Spleen (tissue), 7 donors: ENCODE measurements around the gene KIF1A.

Source experiments
- POLR2A ChIP-seq, 3 donors: fragments of 450-650 bp; IDR thresholded peaks; one replicate each; pipeline ENCODE4 v1.5.1; 2017; ENCODE audit warnings: antibody characterized with exemption in 3 of 3, mild to moderate bottlenecking in 1 of 3
- TF ChIP-seq, protein P1 (sequence below), 11 experiments: fragments of 200-600 bp in 7 of 11; fragments of 450-650 bp in 4 of 11; sonication (generic) in 4 of 11; IDR thresholded peaks in 8 of 11; conservative IDR thresholded peaks in 3 of 11; 1 replicate in 7 of 11; 2 replicates in 4 of 11; pipeline versions ENCODE4 v1.4.0 to v1.8.0; 2016 to 2021; ENCODE audit warnings: antibody characterized with exemption in 11 of 11, inconsistent platforms in 4 of 11, mild to moderate bottlenecking in 1 of 11
- donor health status: DM: no; HTN: no; CAD: no; lungs with moderate emphysema.
- donor health status: DM: no; HTN: no; CAD: no.
- donor health status: DM: no; HTN: no; CAD: no.

DNA sequence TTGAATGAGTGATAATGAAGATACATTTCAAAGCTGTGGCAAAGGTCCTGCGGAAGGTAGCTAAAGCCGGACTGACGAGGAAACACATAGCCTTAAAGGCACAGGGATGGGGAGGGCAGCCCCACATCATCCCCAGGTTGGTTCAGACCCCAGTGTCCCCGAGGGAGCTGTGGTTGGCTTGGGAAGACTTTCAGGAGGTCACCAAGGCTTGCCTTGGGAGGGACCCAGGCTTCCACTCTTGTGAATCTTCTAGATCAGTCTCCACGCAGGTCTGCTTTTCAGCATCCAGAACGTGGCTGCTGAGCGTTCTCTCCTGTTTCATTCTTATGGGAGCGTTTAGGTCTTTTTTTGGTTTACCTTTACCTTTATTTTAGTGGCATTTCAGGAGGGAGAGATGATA lies 16.8 kb downstream of the KIF1A start:
- TF ChIP-seq, protein P1, sequence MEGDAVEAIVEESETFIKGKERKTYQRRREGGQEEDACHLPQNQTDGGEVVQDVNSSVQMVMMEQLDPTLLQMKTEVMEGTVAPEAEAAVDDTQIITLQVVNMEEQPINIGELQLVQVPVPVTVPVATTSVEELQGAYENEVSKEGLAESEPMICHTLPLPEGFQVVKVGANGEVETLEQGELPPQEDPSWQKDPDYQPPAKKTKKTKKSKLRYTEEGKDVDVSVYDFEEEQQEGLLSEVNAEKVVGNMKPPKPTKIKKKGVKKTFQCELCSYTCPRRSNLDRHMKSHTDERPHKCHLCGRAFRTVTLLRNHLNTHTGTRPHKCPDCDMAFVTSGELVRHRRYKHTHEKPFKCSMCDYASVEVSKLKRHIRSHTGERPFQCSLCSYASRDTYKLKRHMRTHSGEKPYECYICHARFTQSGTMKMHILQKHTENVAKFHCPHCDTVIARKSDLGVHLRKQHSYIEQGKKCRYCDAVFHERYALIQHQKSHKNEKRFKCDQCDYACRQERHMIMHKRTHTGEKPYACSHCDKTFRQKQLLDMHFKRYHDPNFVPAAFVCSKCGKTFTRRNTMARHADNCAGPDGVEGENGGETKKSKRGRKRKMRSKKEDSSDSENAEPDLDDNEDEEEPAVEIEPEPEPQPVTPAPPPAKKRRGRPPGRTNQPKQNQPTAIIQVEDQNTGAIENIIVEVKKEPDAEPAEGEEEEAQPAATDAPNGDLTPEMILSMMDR (IDR thresholded peaks at IDR 0.05 in 8 of 11, conservative IDR thresholded peaks at IDR 0.05 in 3 of 11): no peak
- no peak for TF ChIP-seq POLR2A (IDR thresholded peaks at IDR 0.05)
